Activated CD4-positive, alpha-beta T cell treated with anti-CD3 and anti-CD28 coated beads for 24 hours (primary cell): ENCODE measurements around the gene NVL.
"Not testable (repeated sequence)": the region's sequence is repeated elsewhere in the genome, so short reads cannot be mapped to it uniquely, and the experiment has no call there.

Experiments used
- DNase-seq, 2 donors: peaks; one replicate each; pipeline ENCODE4 v3.0.0-alpha.2; 2020; ENCODE audit warnings: low read depth in 2 of 2

The NVL gene

DNA sequence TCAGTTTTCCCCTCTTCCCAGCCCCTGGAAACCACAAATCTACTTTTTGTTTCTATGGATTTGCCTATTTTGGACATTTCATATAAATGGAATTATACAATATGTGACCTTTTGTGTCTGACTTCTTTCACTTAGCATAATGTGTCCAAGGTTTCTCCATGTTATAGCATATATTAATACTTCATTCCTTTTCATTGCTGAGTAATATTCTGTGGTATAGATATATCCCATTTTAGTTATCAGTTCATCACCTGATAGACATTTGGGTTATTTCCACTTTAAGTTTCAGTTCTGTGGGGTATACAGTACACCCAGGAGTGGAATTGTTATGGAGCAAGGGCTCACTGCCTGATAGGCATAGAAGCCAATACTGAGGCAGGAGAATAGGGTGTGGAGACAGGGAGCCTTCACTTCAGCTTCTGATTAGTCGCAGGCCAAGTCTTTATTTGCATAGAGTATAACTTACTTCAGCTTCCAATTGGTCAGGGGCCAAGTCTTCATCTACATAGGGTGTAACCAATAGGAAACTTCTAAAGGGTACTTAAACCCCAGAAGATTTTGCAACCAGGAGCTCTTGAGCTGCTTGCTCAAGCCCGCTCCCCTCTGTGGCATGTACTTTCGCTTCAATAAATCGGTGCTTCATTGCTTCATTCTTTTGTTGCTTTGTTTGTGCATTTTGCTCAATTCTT is 8.3 kb upstream of the NVL start:
- no peak for DNase-seq

DNA sequence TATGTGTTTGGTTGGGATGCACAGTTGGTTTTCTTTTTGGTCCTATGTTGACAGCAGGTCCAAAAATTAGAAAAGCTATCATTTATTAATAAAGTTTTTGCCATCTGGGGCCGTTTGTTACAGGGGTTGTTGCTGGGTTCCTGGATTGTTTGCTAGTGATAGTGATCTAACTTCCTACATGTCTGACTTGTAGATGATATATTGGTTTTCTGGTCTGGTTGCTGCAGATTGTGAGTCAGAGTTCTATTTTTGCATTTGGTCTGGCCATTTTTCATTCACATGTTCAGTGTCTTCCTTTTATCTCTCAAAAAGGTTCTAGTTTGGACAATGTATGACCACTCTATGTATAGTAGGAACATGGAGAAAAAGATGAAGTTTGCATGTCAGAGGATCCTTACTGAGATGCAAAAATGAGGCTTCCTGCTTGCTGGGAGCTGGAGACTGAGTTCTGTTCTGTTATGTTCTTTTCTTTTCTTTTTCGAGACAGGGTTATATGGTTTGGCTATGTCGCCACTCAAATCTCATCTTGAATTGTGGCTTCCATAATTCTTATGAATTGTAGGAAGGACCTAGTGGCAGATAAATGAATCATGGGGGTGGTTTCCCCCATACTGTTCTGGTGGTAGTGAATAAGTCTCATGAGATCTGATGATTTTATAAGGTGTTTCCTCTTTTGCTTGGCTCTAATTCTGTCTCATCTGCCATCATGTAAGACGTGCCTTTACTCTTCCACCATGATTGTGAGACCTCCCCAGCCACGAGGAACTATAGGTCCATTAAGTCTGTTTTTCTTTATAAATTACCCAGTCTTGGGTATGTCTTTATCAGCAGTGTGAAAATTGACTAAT is 4.2 kb upstream of the NVL start:
- DNase-seq: no peak

DNA sequence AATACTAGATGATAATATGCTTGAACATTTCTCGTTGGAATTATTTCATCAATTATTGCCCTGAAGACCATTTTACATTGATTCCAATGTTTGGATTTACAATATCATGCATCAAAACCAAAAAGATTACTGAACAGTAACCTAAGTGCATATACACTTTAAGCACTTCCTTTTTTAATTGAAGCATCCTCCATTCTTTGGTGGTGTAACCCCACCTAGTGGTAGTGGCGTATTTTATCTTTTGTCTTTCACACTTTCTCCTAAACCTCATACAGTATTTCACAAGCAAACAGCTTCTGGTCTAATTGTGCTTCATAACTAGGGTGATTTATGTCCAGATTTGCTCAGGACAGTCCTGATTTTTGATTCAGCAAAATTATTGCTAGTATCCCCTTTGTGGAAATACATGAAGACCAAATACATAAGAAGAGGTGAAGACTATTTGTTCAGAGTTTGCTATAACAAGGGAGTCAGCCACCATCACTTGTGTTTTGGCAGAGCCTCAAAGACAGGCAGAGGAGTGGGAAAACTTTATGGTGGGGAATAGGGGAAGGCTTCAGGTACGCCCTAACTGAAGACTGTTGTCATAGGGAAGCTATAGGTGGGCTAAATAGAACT is 3.4 kb upstream of the NVL start:
- no peak for DNase-seq

DNA sequence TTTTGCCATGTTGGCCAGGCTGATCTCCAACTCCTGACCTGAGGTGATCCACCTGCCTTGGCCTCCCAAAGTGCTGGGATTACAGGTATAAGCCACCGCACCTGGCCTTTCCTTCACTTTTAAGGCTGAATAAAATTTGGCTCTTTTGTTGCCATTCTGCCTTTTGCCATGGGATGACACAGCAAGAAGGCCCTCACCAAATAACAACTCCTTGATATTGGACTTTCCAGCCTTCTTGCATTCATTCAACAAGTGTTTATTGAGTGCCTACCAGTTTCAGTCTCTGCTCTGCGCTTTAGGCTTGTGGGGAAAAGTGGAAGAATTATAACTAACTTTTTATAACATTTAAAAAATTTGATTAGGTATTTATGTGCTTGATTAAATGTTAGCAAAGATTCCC is 1.9 kb upstream of the NVL start:
- no peak for DNase-seq

- no peak for DNase-seq
These were observed 1.4 kb upstream of the NVL start for GRCh38 chr1:224331326-224331725.

- DNase-seq: no peak
These were observed 509 bp downstream of the NVL start for GRCh38 chr1:224329484-224329841.

DNA sequence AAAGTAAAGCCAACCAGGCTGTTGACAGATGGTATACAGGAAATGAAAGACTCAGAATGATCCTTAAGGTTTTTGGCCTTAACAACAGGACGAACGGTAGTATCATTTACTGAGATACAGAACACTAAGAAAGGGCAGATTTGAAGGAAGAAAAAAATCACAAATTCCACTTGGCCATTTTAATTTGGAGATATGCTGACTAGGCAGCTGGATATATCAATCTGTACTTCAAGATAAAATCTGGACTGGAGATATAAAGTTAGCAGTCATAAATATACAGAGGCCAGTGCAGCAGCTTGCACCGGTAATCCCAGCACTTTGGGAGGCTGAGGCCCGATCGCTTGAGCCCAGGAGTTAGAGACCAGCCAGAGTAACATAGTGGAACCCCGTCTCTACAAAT is 1.3 kb downstream of the NVL start:
- no peak for DNase-seq

DNA sequence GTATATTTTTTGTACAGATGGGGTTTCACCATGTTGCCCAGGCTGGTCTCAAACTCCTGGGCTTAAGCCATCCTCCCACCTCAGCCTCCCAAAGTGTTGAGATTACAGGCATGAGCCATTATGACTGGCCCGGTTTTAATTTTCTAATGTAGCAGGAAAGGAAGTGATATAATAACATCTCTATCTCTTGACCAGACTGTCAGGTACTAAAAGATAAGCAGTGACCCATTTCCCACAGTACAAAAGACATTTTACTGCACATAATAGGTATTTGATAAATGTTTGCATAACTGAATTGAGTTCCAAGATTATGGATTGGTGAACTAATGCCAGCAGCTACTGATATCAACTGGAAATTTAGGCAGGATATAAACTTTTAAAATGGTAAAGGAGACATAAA is 4.0 kb downstream of the NVL start:
- DNase-seq: no peak

GRCh38 chr1:224321706-224322105 is 8.3 kb downstream of the NVL start:
- no peak for DNase-seq

GRCh38 chr1:224317383-224318045 is 12.5 kb downstream of the NVL start:
- no peak for DNase-seq

DNA sequence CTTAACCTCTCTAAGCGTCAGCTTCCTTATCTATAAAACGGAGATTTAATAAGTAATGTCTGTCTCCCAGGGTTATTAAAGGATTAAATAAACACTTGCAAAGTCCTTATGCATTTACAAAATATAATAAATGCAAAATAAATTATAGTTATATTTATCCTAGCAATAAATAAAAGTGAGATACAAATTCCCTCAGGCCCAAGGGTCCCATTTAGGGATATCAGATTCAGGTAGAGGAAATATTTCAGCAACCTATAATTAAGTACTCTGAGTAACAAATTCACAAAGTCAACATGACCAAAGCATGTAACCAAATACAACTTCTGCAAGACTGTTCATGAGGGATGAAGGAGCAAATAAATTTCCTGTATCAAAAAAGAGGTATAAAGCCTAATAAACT is 17.9 kb downstream of the NVL start:
- no peak for DNase-seq

GRCh38 chr1:224311503-224311902 is 18.5 kb downstream of the NVL start:
- DNase-seq: not testable (repeated sequence)

DNA sequence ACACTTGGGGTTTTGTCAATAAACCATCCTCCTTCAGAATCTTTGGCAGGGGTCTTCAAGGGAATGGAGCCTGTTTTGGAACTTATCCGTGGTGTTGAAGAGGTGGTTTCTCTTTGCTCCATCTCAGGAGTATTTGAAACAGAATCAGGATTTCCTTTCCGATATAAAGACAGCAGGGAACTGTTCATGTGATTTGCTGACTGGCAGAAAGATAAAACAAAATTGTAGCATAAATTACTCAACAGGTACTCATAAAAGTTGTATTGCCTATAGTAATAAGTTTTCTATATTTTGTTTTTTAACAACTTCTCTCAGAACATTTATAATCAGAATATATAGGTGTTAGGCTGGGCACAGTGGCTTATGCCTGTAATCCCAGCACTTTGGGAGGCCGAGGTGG is 21.9 kb downstream of the NVL start:
- no peak for DNase-seq

DNA sequence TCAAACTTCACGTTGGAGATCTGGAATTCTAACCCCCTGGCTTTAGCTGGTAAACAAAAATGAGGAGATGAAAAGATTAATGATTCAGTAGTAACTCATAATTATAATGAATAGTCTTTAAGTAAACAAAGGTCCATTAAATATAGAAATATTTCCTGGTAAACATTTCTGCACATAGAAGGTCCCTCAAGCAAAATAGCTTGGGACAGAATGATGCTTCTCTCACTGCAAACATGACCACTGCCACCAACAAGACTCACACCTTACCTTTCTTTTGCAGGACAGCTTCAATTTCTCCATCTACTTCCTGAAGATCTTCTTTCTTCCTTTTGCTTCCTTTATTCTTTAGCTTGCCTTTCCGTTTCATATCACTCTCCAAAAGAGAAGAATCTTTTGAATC is 25.2 kb downstream of the NVL start:
- DNase-seq: no peak

DNA sequence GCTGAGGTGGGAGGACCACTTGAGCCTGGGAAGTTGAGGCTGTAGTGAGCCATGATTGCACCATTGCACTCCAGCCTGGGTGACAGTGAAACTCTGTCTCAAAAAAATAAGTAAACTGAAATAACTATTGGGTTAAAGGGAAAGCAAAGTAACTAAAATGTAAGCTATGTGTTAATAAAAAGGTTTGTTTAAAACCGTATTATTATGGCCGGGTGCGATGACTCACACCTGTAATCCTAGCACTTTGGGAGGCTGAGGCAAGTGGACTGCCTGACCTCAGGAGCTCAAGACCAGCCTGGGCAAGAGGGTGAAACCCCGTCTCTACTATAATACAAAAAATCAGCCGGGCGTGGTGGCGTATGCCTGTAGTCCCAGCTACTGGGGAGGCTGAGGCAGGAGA is 27.0 kb downstream of the NVL start:
- DNase-seq: no peak

DNA sequence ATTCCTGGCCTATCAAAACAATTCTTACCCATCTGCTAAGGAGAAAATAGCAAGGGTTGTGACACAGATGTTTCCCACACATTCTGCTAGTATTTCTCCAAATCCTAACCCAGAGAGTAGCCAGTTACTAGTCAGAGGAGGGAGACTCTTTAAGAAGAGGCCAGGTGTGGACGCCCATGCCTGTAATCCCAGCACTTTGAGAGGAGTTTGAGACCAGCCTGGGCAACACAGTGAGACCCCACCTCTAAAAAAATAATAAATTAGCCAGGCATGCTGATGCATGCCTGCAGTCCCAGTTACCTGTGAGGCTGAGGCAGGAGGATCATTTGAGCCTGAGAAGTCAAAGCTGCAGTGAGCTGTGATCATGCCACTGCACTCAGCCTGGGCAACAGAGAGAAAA is 28.6 kb downstream of the NVL start:
- no peak for DNase-seq

DNA sequence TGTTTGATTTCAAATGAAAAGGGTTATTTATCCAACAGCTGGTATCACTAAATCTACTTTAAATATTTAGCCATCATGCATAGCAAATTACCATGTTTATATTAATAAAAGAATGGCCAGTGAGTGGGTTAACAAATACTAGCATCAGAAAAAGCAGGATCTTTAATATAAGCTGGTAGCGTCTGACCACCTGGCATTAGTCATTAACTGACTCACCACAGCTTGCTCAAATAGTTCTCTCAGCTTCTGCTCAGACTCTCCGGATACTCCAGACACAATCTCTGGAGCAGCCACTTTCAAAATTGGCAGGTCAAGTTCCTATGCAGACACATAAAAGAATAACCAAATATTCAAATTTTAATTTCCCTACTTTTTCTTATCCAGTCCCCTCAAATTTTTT is 29.6 kb downstream of the NVL start:
- no peak for DNase-seq

GRCh38 chr1:224298346-224299330 is 31.3 kb downstream of the NVL start:
- DNase-seq: no peak

GRCh38 chr1:224294775-224295174 is 35.2 kb downstream of the NVL start:
- DNase-seq: no peak

- no peak for DNase-seq
These were observed 37.6 kb downstream of the NVL start for GRCh38 chr1:224292419-224292818.

DNA sequence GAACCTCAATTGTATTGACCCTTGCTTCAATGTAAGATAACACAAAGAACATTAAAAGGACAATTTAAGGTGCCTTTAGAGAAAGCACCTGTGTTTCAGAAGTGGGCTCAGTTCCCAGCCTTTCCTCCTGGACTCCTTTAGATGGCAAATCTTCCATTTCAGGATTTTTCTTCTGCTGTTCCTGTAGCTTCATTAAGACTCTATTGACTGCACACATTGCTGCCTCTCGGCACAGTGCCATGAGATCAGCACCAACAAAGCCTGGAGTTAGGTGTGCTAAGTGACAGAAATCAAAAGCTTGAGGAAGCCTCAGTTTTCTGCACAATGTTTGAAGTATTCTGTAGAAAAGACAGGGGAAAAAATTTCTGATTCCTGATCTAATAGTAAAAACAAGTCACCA is 40.6 kb downstream of the NVL start:
- DNase-seq: no peak
